Lower lobe of right lung (tissue), 2 donors: Measurements from ENCODE around the gene EYA3. TPM values are rescaled to one million over a fixed set of nuclear protein-coding genes. Genes with fewer than 3 reads are reported as not detected.

Source experiments
- ATAC-seq, 2 donors: fragments of 200-7000 bp; cut with Tn5 transposase; one replicate each; pipeline ENCODE4 v1.9.1; 2020 to 2022; ENCODE audit warnings: mild to moderate bottlenecking in 2 of 2, moderate library complexity in 2 of 2
- DNase-seq: peaks from one replicate; pipeline ENCODE4 v3.0.0-alpha.2; 2020
- H3K27ac ChIP-seq: fragments of 200-600 bp; one replicate; pipeline ENCODE4 v1.8.0; 2022
- H3K27me3 ChIP-seq: fragments of 200-600 bp; one replicate; pipeline ENCODE4 v1.8.0; 2022; ENCODE audit warnings: low read depth
- H3K36me3 ChIP-seq: fragments of 200-600 bp; one replicate; pipeline ENCODE4 v1.8.0; 2022; ENCODE audit warnings: mild to moderate bottlenecking
- H3K4me1 ChIP-seq: fragments of 200-600 bp; one replicate; pipeline ENCODE4 v1.8.0; 2022
- H3K4me3 ChIP-seq: fragments of 200-600 bp; one replicate; pipeline ENCODE4 v1.8.0; 2022; ENCODE audit warnings: mild to moderate bottlenecking
- H3K9me3 ChIP-seq: fragments of 200-600 bp; one replicate; pipeline ENCODE4 v1.8.0; 2022
- CTCF ChIP-seq: fragments of 200-600 bp; IDR thresholded peaks from one replicate; pipeline ENCODE4 v1.8.0; 2022; ENCODE audit warnings: antibody characterized with exemption, mild to moderate bottlenecking
- intact Hi-C: fragments of 100-400 bp; cut with DNase I; formaldehyde crosslinking; loops from one replicate; pipeline ENCODE4 v1.11.0; 2022
- long read RNA-seq: library from polyadenylated mRNA; unstranded; transcript quantifications from one replicate; pipeline ENCODE4 v2.0.0, GENCODE V29; 2021
- total RNA-seq: library from RNA; stranded (reverse); fragmentation: NEBNext Ultra II Directional; extraction: Animal tissue kit (Norgen Biotek cat#: 25700); gene quantifications from one replicate; pipeline ENCODE4 v1.2.1, GENCODE V29; 2021
- donor health status: DM: no; HTN: yes; CAD: no; lungs with severe emphysema.

Gene EYA3
- 20.4 TPM for total RNA-seq
- long read RNA-seq, partial matches to known transcripts: 2 of 16 reads
- long read RNA-seq, other reads (novel, unspliced or antisense): 14 of 16 reads

- H3K36me3 ChIP-seq: no peaks in the 10 kb centered on the region
- H3K4me3 ChIP-seq: peak within 1 kb of the TSS; percentile 91
- peaks cover 33% of the 10 kb centered on the region for H3K4me1 ChIP-seq
- peak within 1 kb of the TSS; percentile 92 for H3K27ac ChIP-seq
- ATAC-seq (peak; percentile 99 to 100), DNase-seq (peak; percentile 99)
- no peaks in the 10 kb centered on the region for H3K9me3 ChIP-seq
- no peak for TF ChIP-seq CTCF
- intact Hi-C loops: no loop called here
- H3K27me3 ChIP-seq: no peaks in the 10 kb centered on the region
Observed at GRCh38 chr1:28088168-28088961, at the start of gene EYA3. Gene EYA3 (minus strand): TSS chr1:28088610. CDS start chr1:28058026, 30,584 bp downstream.

- no peaks in the 10 kb centered on the region for H3K27me3 ChIP-seq
Observed at GRCh38 chr1:28136922-28137613, 48.7 kb upstream of the EYA3 start.

GRCh38 chr1:28136169-28136921 is 47.9 kb upstream of the EYA3 start:
- H3K27me3 ChIP-seq: no peaks in the 10 kb centered on the region
- peak overlapping the region; percentile 75 for H3K27ac ChIP-seq
- no peaks in the 10 kb centered on the region for H3K9me3 ChIP-seq
- H3K4me3 ChIP-seq: no peak overlapping the region
- DNase-seq (no peak), ATAC-seq (no peak)
- intact Hi-C loops: no loop called here
- TF ChIP-seq CTCF: no peak
- peaks cover 14% of the 10 kb centered on the region for H3K4me1 ChIP-seq
- H3K36me3 ChIP-seq: no peaks in the 10 kb centered on the region

More at GRCh38 chr1:28136922-28137613, 48.7 kb upstream of the EYA3 start:
- Histone ChIP-seq H3K27ac (no peak overlapping the region), H3K36me3 (no peaks in the 10 kb centered on the region), H3K9me3 (no peaks in the 10 kb centered on the region), H3K4me3 (no peak overlapping the region), H3K4me1 (peaks cover 14% of the 10 kb centered on the region)
- ATAC-seq (no peak), DNase-seq (no peak)
- no peak for TF ChIP-seq CTCF
- intact Hi-C loops: no loop called here

- H3K36me3 ChIP-seq: no peaks in the 10 kb centered on the region
- intact Hi-C loops: no loop called here
- peaks cover 14% of the 10 kb centered on the region for H3K4me1 ChIP-seq
- H3K9me3 ChIP-seq: no peaks in the 10 kb centered on the region
- no peak for TF ChIP-seq CTCF
- peak overlapping the region; percentile 75 for H3K27ac ChIP-seq
- H3K27me3 ChIP-seq: no peaks in the 10 kb centered on the region
- DNase-seq (peak; percentile 79), ATAC-seq (peak; percentile 85 to 87)
- no peak overlapping the region for H3K4me3 ChIP-seq
Observed at GRCh38 chr1:28135371-28136168, 47.2 kb upstream of the EYA3 start.
